A549 treated with ZK216348 at 1 μM for 4 hours (cell line): ENCODE results near the gene GPBP1L1. TPM values are rescaled to one million over a fixed set of nuclear protein-coding genes. Genes with fewer than 3 reads are reported as not detected.

Experiments used
- total RNA-seq: library from RNA; stranded (reverse); fragments of 200-300 nt; extraction: Qiagen RNA extraction; gene quantifications from 5 replicates; pipeline ENCODE4 v1.2.3, GENCODE V29; 2022; ENCODE audit warnings: low read depth

GPBP1L1 gene, protein sequence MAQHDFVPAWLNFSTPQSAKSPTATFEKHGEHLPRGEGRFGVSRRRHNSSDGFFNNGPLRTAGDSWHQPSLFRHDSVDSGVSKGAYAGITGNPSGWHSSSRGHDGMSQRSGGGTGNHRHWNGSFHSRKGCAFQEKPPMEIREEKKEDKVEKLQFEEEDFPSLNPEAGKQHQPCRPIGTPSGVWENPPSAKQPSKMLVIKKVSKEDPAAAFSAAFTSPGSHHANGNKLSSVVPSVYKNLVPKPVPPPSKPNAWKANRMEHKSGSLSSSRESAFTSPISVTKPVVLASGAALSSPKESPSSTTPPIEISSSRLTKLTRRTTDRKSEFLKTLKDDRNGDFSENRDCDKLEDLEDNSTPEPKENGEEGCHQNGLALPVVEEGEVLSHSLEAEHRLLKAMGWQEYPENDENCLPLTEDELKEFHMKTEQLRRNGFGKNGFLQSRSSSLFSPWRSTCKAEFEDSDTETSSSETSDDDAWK
- total RNA-seq = 26.1 to 44.4 TPM (median 37.8 TPM) in 5 replicates

DNA sequence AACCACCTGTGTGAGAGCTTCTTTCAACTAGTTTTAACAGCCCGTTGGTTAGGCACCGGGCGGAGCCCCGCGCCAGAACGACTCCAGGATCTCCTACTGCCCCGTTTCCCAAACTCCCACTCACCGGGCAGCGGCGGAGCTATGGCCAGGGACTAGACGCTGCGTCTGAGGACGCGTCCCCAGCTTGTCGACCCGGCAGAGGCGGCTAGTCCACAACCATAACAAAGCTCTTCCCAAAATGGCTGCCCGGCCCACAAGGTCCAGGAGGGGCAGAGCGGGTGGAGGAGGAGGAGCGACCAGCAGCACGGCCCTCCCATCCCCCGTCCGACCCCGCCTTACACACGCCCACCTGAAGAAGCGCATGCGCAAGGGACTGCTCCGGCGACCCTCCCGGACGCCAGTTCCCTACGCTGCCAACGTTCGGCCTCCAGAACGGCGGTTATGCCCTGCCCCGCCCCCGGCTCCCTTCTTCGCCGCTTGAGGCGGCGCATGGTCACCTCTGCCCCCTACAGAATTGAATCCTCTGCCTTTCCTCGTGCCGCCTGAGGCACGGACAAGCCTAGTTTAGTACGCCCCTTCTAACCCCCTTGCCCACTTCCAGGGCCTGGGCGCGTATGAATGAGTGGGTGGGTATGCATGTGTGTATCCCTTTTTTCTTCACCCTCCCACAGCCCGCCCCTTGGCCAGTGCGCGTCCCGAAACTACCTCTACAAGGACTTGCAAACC, at the start of gene GPBP1L1:
GPBP1L1 (minus strand) TSS at position 246 of the 726 bp plus-strand sequence. CDS start 27,446 bp downstream, outside the sequence.

DNA sequence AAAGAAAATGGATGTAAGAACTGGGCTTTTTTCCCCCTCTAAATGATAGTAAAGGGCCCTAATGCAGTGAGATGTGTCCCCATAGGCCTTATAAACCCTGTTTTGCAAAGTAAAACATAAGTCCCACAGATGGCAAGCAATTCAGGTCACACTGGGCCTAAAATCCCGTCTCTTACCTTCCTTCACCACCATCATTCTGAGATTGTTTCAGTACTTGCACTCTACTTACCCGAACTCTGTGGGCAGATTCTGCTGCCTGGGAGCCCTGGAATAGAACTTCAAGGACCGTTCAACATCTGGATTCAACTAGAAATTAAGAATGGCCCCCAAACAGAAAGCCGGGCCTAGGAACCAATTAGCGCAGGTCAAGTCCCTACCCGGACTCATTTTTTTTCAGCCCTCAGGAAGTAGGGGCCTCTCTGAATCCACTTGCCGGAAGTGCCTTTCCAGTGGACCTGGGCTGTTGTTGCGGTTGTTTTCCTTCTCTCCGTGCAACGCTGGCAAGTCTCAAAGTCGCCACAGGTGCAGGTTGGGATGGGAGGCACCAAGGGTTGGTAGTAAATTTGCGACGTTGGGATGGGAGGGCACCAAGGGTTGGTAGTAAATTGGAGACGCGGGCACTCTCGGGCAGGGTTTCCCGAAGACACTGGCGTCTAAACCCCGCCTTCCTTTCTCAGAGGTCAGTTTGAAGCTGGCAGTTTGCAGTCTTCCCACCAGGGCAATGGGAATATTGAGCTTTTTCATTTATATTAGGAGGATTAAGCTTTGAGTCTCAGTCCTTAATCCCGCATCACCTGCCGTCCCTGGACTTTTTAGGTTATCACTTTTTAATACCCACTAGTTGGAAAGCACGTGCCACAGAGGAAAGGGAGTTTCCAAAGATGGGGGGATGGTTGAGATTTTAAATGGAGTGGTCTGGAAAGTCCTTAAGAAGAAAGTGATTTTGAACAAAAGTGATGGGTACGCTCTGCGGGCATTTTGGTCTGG, 1.7 kb upstream of the GPBP1L1 start, which contains the start of gene TMEM69:
TMEM69 (plus strand) TSS at position 428 of the 987 bp plus-strand sequence. CDS start 2,888 bp downstream, outside the sequence.

DNA sequence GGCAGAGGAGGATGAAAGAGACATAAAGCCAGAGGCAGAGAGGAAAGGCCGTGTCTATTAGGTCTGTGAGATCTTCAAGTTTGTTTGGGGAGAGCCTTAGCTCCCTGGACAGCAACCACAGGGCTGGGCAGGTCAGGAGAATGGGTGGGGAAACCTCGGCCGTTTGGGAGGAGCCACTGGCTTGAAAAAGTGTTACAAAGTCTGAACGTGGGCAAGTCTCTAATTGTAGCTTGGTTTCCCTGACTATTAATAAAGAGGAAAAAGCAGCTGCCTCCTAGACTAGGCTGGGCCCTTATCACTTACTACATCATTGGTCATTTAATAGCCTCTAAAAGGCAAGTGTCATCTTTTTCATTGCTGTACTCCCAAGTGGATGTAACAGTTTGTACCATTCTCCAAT, 62.4 kb downstream of the GPBP1L1 start, which contains the start of gene CCDC17:
CCDC17 (minus strand) TSS at position 83 of the 400 bp plus-strand sequence. CDS start 145 bp downstream, outside the sequence.

DNA sequence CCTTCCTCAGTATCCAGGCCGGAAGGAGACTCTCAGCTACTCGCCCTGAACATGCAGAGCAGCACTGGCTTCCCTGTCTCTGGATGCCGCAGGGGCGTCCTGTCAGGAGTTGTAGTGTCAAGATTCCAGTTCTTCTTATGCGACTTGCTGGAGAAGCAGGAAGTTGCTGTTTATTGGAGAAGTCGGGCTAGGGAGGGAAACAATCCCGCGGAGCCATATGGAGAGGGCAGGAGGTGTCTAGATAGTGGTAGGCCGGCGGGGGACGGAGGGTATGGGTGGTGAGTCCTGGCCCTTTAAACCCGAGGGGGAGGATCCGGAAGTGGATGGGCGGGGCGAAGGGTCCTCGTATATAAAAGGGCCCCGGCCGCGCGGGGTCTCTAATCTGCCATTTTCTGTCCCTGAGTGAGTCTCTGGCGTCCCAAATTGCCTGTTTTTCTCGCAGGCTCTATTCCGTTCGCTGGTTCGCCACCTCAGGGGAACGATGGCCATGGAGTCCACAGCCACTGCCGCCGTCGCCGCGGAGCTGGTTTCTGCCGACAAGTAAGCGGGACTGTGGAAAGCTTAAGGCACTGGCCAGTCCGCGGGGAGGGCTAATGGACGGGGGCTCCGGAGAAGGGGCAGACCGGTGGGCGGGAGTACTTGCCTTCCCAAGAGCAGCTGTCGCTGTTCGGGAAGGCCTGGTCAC, 102.5 kb downstream of the GPBP1L1 start, which contains the start of gene NASP:
NASP (plus strand) TSS at position 376 of the 685 bp plus-strand sequence; CDS start at position 482, 106 bp downstream.

Other genes with a start within 250 kb of the GPBP1L1 start
- gene TESK2, start 195.4 kb downstream of the GPBP1L1 start, total RNA-seq = 0.09 to 0.33 TPM (median 0.13 TPM) in 5 replicates
- 1.2 to 2.1 TPM (median 1.8 TPM) in 5 replicates for gene CCDC163, start 186.5 kb downstream of the GPBP1L1 start, total RNA-seq
- 1.8 to 2.4 TPM (median 1.9 TPM) in 5 replicates for gene MMACHC, start 186.2 kb downstream of the GPBP1L1 start, total RNA-seq
- 1,859 to 2,419 TPM (median 2,022 TPM) in 5 replicates for gene PRDX1, start 164.6 kb downstream of the GPBP1L1 start, total RNA-seq
- 72.7 to 82.6 TPM (median 78.5 TPM) in 5 replicates for gene AKR1A1, start 135.7 kb downstream of the GPBP1L1 start, total RNA-seq
- gene NASP, start 102.5 kb downstream of the GPBP1L1 start, total RNA-seq = 109 to 163 TPM (median 122 TPM) in 5 replicates
- gene CCDC17, start 62.5 kb downstream of the GPBP1L1 start, total RNA-seq = 0.19 to 0.45 TPM (median 0.28 TPM) in 5 replicates
- gene TMEM69, start 1.6 kb upstream of the GPBP1L1 start, total RNA-seq = 17.1 to 22.4 TPM (median 18.6 TPM) in 5 replicates
- 2.3 to 5.3 TPM (median 5.1 TPM) in 5 replicates for gene IPP, start 64.1 kb upstream of the GPBP1L1 start, total RNA-seq
- 10.9 to 24.4 TPM (median 20.6 TPM) in 5 replicates for gene MAST2, start 117.1 kb upstream of the GPBP1L1 start, total RNA-seq